A172 (cell line): ENCODE results near the gene EWSR1. TPM values are rescaled to one million over a fixed set of nuclear protein-coding genes. Genes with fewer than 3 reads are reported as not detected.
"Not testable (repeated sequence)": the region's sequence is repeated elsewhere in the genome, so short reads cannot be mapped to it uniquely, and the experiment has no call there.

ENCODE experiments used
- DNase-seq: peaks from one replicate; pipeline ENCODE4 v3.0.0-alpha.2; 2015; ENCODE audit warnings: low spot score
- total RNA-seq: library from RNA; depleted of rRNA; stranded (reverse); fragments of >200 nt; shearing (Covaris generic); gene quantifications from 2 replicates; pipeline ENCODE4 v1.2.3, GENCODE V29; 2014; rRNA removed

The EWSR1 gene, protein sequence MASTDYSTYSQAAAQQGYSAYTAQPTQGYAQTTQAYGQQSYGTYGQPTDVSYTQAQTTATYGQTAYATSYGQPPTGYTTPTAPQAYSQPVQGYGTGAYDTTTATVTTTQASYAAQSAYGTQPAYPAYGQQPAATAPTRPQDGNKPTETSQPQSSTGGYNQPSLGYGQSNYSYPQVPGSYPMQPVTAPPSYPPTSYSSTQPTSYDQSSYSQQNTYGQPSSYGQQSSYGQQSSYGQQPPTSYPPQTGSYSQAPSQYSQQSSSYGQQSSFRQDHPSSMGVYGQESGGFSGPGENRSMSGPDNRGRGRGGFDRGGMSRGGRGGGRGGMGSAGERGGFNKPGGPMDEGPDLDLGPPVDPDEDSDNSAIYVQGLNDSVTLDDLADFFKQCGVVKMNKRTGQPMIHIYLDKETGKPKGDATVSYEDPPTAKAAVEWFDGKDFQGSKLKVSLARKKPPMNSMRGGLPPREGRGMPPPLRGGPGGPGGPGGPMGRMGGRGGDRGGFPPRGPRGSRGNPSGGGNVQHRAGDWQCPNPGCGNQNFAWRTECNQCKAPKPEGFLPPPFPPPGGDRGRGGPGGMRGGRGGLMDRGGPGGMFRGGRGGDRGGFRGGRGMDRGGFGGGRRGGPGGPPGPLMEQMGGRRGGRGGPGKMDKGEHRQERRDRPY
- 146 and 168 TPM in 2 replicates for total RNA-seq

DNA sequence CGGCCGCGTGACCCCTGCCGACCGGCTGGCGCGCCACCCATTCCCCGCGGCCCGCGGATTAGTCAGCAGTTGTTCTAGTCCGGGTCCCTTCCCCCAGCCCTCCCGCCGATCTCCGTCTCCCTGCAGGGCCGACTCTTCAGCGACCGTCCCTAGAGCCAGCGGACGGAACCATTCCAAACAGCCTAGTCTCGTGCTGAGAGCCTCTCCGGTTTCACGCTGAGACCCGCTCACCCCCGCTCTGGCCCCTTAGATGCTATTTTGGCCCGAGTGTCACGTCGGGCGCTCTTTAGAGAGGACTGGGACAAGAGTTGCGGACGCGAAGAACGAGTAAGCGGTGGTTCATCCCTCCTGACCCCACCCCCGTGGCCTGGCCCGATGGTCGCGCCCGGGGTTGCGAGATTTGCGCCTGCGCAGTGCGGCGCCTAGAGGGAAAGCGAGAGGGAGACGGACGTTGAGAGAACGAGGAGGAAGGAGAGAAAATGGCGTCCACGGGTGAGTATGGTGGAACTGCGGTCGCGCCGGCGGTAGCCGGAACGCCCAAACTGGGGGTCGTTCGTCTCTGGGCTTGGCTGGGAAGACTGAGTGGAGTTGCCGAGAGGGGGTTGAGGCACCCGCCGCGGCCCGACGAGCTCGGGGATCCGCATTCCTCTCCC, at the start of gene EWSR1, which contains the start of gene RHBDD3:
Gene EWSR1 (plus strand): TSS at position 411 of the 653 bp plus-strand sequence. CDS start 69 bp downstream, at position 480.
Gene RHBDD3 (minus strand): TSS at position 124 of the 653 bp plus-strand sequence. CDS start 2,355 bp downstream, outside the sequence.
- DNase-seq, result peak; percentile 88

- no peak for DNase-seq
Measured at GRCh38 chr22:29218758-29219408, 49.2 kb upstream of the EWSR1 start.

DNA sequence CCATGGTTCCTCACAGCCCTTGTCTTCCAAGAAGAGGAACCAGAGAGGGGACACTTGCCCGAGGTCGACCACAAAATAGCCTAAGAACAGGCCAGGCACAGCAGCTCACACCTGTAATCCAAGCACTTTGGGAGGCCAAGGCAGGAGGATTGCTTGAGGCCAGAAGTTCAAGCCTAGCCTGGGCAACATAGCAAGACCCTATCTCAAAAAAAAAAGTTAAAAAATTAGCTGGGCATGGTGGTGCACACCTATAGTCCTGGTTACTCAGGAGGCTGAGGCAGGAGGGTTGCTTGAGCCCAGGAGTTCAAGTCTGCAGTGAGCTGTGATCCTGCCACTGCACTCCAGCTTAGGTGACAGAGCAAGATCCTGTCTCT, 48.7 kb upstream of the EWSR1 start:
- not testable (repeated sequence) for DNase-seq

DNA sequence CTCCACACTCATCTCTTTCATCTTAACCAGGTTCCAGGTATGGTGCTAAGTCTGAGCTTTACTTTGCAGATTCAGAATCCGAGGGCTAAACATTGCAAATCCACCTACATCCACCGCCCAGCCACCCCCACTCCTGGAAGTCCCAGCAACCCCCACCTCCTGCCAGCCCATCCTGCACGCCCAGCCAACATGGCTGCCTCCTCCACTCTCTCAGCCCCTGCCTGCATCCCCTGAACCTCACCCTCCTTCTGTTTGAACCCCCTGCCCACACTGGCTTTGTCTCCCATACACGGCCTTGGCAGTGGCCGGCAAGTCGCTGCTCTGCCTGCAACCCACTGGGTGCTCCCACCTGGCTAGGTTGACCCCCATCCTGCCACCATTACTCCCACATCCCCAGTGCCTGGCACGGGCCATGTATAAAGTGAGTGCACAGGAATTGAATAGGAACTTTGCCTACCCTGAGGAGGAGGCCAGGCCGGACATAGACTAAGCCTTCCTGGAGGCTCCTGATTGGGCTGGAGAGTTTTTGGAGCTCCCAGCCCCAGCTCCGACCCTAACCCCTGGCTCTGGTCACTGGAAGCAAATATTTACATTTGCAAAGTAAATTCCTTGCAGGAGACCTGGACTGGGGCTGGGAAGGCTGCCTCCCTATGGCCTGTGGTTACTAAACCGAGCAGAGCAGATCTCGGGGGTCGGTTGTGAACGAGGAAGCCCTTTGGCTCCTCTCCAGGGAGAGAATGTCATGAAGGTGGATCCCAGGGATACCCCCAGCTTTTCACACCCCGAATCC, 48.0 kb upstream of the EWSR1 start:
- DNase-seq, result no peak

DNA sequence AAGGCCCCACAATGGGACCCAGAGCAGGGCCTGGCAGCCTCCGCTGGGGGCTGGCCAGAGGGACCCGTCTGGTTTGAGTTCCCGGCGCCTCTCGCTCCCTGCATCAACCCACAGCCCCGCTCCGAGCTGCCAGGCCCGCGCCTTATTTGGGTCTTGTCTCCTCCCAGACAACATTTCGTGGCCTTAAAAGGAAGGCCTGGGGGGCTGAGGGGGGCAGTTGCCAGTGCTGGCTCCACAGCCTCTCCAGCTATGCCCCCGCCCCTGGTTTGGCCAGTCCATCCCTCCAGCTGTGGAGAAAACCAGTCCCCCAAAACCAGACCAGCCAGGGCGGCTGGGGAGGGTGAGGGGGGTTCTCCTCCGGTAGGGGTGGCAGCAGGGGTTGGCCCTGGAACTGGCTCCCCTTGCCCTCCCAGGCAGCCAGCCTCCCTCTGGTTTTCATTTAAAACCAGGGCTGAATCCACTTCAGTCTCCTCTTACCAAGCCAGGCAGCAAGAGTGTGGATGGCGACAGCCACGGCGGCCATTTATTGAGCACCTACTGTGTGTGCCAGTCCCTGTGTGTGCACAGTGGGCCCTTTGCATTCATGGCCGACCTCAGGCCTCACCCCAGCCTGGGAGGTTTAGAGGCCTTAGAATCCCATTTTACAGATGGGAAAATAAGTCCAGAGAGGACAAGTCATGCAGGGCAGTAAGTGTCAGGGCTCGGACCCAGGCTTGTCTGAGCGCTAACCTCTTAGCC, 43.8 kb upstream of the EWSR1 start:
- no peak for DNase-seq

DNA sequence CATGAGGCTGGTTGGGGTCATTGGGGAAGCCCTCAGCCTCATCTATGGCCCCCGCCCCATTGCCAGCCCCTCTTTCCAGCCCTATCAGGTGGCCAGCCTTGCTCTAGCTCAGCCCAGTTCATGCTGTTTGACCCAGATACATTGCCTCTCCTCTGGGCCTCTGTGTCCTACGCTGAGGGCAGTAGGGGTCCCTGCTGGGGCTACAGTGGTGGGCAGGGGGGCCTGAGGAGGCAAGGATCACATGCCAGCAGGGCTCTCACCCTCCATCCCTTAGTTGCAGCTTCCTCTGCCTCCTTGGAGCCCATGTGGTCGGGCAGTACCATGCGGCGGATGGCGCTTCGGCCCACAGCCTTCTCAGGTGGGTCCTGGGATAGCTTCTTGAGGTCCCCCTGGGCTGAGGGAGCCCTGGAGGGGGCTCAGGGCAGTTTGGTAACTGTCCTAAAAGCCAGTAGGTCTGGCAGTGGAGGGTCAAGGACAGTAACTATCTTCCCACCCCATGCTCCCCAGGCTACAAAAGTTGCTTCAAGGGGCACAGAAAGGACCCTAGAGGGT, 43.1 kb upstream of the EWSR1 start:
- no peak for DNase-seq

DNA sequence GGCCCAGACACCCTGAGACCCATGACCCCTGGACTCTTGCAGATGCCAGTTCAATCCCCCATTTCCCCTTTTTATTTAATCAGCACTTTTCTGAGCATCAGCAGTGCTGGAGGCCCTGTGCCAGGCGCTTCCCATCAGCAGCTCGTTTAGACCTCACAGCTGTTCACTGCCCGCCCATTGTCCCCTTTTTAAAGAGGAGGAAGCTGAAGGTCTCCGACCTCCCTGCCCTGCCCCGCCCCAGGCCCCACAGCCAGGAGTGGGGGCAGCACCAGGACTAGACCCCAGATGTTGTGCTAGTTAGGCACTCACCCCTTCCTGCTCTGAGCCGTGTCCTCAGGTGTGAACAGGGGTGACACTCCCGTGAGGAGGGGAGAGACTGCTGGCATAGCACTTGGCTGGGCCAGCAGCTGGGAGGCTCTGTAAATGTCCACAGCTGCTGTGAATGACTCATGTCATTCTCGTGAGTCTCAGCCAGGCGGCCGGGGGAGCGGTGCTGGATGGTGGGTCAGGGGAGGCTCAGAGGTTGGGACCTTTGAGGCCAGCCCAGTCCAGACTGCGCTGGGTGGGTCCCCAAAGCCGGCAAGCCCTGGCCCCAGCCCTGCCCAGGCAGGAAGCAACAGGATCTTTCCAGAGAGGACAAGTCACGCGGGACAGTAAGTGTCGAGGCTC, 42.5 kb upstream of the EWSR1 start:
- DNase-seq, result no peak

DNA sequence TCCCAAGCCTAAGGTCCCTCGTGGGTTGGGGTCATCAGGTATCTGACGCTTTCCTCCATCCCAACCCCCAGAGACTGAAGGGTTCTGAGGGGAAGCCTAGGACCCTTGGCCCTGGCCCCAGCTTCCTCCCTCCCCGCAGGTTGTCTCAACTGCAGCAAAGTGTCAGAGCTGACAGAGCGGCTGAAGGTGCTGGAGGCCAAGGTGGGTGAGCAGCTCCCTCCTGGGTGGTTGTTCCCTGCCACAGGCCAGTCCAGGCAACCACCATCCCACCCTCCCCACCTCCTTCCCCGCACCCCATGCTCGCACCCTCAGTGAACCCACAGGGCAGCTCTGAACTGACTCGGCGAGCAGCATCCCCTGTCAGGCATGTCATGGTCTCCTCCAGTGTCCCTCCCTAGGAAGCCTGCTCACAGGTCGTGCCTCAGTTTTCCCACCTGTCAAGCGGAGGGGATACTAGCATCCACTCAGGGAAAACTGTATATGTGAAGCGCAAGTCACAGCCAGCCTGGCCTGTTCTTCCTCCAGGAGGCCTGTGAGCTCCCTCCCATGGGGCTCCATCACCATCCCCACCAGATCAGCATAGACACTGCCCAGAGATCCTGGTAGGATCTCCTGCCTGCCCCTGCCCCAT, 41.6 kb upstream of the EWSR1 start:
- DNase-seq, result no peak

GRCh38 chr22:29230972-29231875, 36.8 kb upstream of the EWSR1 start:
- no peak for DNase-seq

GRCh38 chr22:29231971-29232959, 35.8 kb upstream of the EWSR1 start:
- no peak for DNase-seq

DNA sequence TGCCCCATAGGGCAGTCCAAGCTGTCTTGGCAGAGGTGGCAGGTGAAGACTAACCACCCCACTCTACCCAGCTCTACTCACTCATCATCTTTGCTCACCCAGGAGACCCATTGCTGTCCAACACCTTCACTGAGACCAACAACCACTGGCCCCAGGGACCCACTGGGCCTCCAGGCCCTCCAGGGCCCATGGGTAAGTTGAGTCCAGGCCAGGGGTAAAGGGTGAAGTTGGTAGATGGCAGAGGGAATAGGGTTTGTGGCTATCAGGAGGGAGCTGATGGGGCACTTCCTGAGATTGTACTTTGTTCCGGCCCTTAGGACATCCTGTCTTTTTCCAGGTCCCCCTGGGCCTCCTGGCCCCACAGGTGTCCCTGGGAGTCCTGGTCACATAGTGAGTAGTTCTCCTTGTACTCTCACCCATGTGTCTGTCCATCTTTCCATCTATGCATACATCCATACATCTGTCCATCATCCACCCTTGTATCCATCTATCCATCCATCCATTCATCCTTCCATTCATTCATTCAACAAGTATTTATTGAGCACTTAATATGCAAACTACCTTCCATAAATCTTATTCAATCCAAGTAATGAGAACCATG, 34.7 kb upstream of the EWSR1 start:
- no peak for DNase-seq

DNA sequence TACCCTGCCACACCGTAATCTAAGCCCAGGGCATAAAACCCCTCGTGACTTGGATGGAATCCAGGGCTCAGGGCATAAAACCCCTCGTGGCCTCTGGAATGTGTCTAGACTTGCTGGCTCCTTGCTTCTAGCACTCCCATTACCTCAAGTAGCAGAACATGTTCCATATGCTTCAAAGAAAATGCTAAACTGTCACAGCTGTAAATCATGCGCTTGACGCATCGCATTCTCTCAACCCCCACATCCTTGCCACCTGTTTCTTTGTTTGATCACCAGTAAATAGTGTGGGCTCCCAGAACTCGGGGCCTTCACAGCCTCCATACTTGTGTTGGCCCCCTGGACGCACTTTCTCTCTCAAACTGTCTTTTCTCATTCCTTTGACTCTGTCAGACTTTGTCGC, 27.6 kb upstream of the EWSR1 start:
- DNase-seq, result not testable (repeated sequence)

GRCh38 chr22:29243874-29244446, 24.1 kb upstream of the EWSR1 start:
- no peak for DNase-seq

DNA sequence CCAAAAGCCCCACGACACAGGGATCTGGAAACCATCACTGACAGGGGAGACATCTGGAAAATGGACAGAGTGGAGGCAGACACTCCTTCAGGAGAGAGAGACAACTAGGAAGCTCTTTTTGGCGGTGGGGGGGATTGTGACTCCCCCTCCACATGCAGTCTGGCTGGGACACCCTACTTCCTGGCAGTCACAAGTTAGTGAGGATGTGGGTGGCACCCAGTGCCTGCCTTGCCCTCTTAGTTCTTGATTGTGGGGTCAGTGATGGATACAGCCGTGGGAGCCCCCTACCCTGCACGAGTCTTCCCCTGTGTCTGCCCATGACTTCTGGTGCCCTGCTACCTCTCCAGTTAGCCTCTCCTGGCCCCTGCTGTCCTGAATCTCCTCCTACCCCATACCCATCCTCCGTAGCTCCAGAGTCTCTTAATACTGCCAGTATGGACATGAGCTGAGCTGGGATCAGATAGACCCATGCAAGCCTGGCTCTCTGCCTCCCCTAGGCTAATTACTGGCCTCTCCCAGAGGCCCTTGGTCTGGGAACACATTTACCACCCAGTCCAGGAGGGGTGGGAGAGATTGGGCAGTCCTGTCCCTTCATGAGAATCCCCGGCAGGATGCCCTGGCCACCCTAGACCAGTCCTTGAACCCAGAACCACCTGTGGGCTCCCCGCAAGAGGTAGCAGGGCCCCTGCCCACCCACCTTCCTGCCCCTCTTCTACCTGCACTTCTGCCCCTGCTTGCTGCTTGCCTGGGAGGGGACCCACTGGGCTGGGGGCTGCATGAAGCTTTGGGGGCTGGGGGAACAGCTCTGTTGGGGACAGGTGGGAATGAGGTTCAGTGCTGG, 23.1 kb upstream of the EWSR1 start:
- no peak for DNase-seq
